ENCODE measurements around the gene AKT3.

GRCh38 chr1:243438815-243439214, 411.2 kb downstream of the AKT3 start:
- TF ChIP-seq CTCF (IDR thresholded peaks at IDR 0.05 in 4 of 5, conservative IDR thresholded peaks at IDR 0.05 in 1 of 5): no peak
- TF ChIP-seq POLR2A (IDR thresholded peaks at IDR 0.05): no peak

All from gastrocnemius medialis (tissue), 4 donors.